HG03135 (cell line): ENCODE results near the gene G6PC3.

Experiments
- ATAC-seq: cut with Tn5 transposase; IDR thresholded peaks from one replicate; pipeline ENCODE4 v1.9.1; 2021; ENCODE audit warnings: mild to moderate bottlenecking, moderate library complexity; ENCODE audit not compliant: unreplicated experiment

G6PC3 gene

GRCh38 chr17:44120851-44121605 is 50.5 kb downstream of the G6PC3 start:
- no peak for ATAC-seq

- ATAC-seq = no peak
These were observed 51.7 kb downstream of the G6PC3 start for GRCh38 chr17:44121997-44122815.

- peak; percentile 22 for ATAC-seq
These were observed 52.4 kb downstream of the G6PC3 start for GRCh38 chr17:44122816-44123355.

- peak; percentile 85 for ATAC-seq
These were observed 53.0 kb downstream of the G6PC3 start, which contains the start of gene HDAC5 for GRCh38 chr17:44123356-44124117. HDAC5 (minus strand) TSS chr17:44123641; CDS start chr17:44117515, 6,126 bp downstream.

- no peak for ATAC-seq
These were observed 53.5 kb downstream of the G6PC3 start for GRCh38 chr17:44124118-44124438.
